Rectal smooth muscle tissue (tissue), 1 donor: ENCODE measurements around the gene DACH1.

Experiments
- H3K27ac ChIP-seq: one replicate; pipeline ENCODE4 v1.7.0; 2013; ENCODE audit warnings: low read depth, low read length, inconsistent platforms
- H3K27me3 ChIP-seq: one replicate; pipeline ENCODE4 v1.7.0; 2013; ENCODE audit warnings: low read length; ENCODE audit not compliant: control insufficient read depth, insufficient read depth
- H3K36me3 ChIP-seq: one replicate; pipeline ENCODE4 v1.7.0; 2013; ENCODE audit warnings: low read length; ENCODE audit not compliant: control insufficient read depth, insufficient read depth
- H3K4me1 ChIP-seq: one replicate; pipeline ENCODE4 v1.7.0; 2013; ENCODE audit warnings: low read length; ENCODE audit not compliant: control insufficient read depth, insufficient read depth
- H3K4me3 ChIP-seq: one replicate; pipeline ENCODE4 v1.7.0; 2013; ENCODE audit warnings: low read length
- H3K9ac ChIP-seq: one replicate; pipeline ENCODE4 v1.7.0; 2013; ENCODE audit warnings: low read length

Gene DACH1

GRCh38 chr13:71621174-71622124 is 245.6 kb downstream of the DACH1 start:
- Histone ChIP-seq H3K27me3 (no peaks in the 10 kb centered on the region), H3K4me1 (no peaks in the 10 kb centered on the region), H3K36me3 (no peaks in the 10 kb centered on the region), H3K4me3 (no peak overlapping the region), H3K9ac (no peak overlapping the region), H3K27ac (no peak overlapping the region)

GRCh38 chr13:71619096-71619495 is 247.9 kb downstream of the DACH1 start:
- no peak overlapping the region for H3K9ac ChIP-seq
- no peaks in the 10 kb centered on the region for H3K4me1 ChIP-seq
- H3K27ac ChIP-seq: no peak overlapping the region
- H3K4me3 ChIP-seq: no peak overlapping the region
- H3K27me3 ChIP-seq: no peaks in the 10 kb centered on the region
- no peaks in the 10 kb centered on the region for H3K36me3 ChIP-seq

DNA sequence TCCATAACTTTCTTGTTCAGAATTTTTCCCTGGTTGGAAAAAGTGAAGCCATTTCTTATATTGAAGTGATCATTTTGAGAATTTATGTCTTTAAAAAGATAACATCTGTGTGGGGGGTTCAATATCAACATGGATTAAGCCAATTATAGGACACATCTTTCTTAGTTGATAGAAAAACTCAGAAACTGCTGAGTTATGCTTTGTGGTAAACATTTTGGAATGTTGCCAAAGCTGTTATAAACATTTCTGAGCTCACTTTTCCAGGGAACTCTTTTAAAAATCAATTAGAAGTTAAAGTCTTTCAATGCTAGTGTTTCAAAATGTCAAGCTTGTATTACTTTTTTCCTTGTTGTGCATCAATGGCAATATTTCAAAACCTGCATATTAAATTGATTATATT is 248.8 kb downstream of the DACH1 start:
- Histone ChIP-seq H3K4me3 (no peak overlapping the region), H3K27me3 (no peaks in the 10 kb centered on the region)

DNA sequence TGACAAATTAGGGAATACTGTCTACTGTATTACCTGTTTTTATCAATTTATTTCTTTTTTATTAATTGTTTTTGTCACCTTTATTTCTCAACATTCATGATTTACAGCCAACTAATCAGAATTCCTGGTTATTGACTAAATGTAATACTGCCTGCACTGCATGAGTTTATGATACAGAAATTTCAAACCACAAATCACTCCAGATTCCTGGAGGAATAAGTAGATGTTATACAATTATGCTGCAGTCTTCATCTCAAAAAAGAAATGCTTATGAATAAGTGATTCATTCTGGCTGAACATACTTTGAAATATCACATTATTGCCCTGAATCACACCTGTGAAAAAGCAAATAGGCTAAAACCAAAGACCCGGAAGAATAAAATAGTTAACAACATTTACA is 249.7 kb downstream of the DACH1 start:
- Histone ChIP-seq H3K4me1 (no peaks in the 10 kb centered on the region), H3K4me3 (no peak overlapping the region), H3K9ac (no peak overlapping the region), H3K27me3 (no peaks in the 10 kb centered on the region), H3K36me3 (no peaks in the 10 kb centered on the region), H3K27ac (no peak overlapping the region)

More for the DNA sequence above, 248.8 kb downstream of the DACH1 start:
- Histone ChIP-seq H3K27ac (no peak overlapping the region), H3K4me1 (no peaks in the 10 kb centered on the region), H3K36me3 (no peaks in the 10 kb centered on the region), H3K9ac (no peak overlapping the region)

- Histone ChIP-seq H3K27ac (no peak overlapping the region), H3K4me1 (no peaks in the 10 kb centered on the region), H3K27me3 (no peaks in the 10 kb centered on the region), H3K4me3 (no peak overlapping the region), H3K36me3 (no peaks in the 10 kb centered on the region), H3K9ac (no peak overlapping the region)
Measured at GRCh38 chr13:71613066-71613745, 253.8 kb downstream of the DACH1 start.

DNA sequence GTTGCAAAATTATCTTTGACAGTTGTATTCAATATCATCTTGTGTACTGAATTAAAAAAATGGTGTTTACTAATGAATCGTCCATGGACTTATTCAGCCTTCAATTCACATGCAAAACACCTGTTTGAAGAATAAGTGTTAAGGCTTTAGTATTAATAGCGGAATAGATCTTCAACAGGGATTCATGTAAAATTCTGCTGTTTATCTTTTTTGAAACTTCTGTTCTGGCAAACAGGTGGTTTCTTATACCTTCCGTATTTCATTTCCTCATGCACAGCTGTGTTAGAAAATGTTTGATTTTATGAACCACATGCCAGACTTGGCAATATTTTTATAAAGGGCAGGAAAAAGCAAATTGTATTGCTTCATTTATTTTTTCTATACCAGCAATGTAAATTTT is 255.7 kb downstream of the DACH1 start:
- H3K27me3 ChIP-seq: no peaks in the 10 kb centered on the region
- no peaks in the 10 kb centered on the region for H3K36me3 ChIP-seq
- H3K4me3 ChIP-seq: no peak overlapping the region
- H3K27ac ChIP-seq: no peak overlapping the region
- no peak overlapping the region for H3K9ac ChIP-seq
- H3K4me1 ChIP-seq: no peaks in the 10 kb centered on the region

DNA sequence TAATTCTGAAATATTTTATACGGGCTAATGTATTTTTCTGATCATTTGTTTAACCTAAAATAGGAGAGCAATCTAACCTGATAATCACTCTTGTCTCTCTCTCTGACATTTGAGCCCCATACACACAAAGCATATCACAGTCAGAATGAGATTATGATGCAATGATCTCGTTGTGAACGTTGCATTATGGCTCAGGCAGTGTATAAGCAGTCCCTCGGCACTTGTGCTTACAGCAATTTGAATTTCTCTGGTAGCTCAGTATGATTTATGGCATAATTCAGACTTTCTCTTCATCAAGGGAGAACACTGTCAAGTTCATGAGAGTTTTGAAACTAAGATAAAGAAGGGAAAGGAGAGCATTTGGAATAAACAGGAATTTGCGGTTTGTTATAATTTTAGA is 256.1 kb downstream of the DACH1 start:
- no peaks in the 10 kb centered on the region for H3K4me1 ChIP-seq
- no peak overlapping the region for H3K9ac ChIP-seq
- no peaks in the 10 kb centered on the region for H3K27me3 ChIP-seq
- H3K27ac ChIP-seq: no peak overlapping the region
- H3K36me3 ChIP-seq: no peaks in the 10 kb centered on the region
- H3K4me3 ChIP-seq: no peak overlapping the region

- H3K9ac ChIP-seq: no peak overlapping the region
- no peaks in the 10 kb centered on the region for H3K4me1 ChIP-seq
- no peak overlapping the region for H3K4me3 ChIP-seq
- H3K27ac ChIP-seq: no peak overlapping the region
- no peaks in the 10 kb centered on the region for H3K36me3 ChIP-seq
- no peaks in the 10 kb centered on the region for H3K27me3 ChIP-seq
Measured at GRCh38 chr13:71609271-71609670, 257.7 kb downstream of the DACH1 start.

DNA sequence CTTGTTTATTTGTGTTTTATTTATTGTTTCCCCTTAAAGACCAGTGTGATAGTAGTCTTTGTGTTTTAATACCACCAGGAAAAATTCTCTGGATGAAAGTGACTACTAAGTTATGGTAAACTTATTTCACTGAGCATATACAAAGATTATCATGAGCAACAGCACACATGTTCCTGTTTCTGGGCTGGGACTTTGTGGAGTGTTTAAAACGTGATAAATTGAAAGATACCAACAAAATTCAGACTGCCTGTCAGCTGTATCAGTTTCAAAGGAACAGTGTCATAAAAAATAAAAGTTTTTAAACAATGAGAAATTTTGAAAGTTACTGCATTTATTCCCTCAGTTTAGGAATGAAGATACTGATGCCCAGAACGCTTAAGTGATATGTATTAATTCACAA is 259.4 kb downstream of the DACH1 start:
- no peak overlapping the region for H3K27ac ChIP-seq
- no peaks in the 10 kb centered on the region for H3K27me3 ChIP-seq
- H3K36me3 ChIP-seq: no peaks in the 10 kb centered on the region
- H3K4me1 ChIP-seq: no peaks in the 10 kb centered on the region
- no peak overlapping the region for H3K9ac ChIP-seq
- H3K4me3 ChIP-seq: no peak overlapping the region

- H3K4me3 ChIP-seq: no peak overlapping the region
- no peak overlapping the region for H3K9ac ChIP-seq
- H3K27me3 ChIP-seq: no peaks in the 10 kb centered on the region
- no peaks in the 10 kb centered on the region for H3K4me1 ChIP-seq
- H3K36me3 ChIP-seq: no peaks in the 10 kb centered on the region
- H3K27ac ChIP-seq: no peak overlapping the region
Measured at GRCh38 chr13:71606818-71607217, 260.2 kb downstream of the DACH1 start.

DNA sequence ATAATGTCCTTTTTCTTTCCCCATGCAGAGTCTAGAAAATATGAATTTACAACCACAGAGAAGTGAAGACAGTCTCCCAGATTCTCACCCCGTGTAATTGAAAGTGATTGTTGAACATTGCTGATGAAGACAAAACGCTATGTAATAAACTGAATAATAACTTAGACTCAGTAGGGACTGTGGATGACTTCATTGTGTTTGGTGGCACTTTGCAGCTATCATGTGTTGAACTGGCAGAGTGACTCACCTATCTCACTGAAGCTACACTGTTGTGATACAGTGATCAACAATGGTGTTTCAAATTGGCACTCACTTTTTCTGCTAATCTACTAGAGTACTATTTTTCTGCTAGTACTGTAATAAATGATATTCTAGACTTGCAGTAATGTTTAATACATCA is 261.3 kb downstream of the DACH1 start:
- Histone ChIP-seq H3K4me3 (no peak overlapping the region), H3K4me1 (no peaks in the 10 kb centered on the region), H3K27me3 (no peaks in the 10 kb centered on the region), H3K9ac (no peak overlapping the region), H3K36me3 (no peaks in the 10 kb centered on the region), H3K27ac (no peak overlapping the region)

- Histone ChIP-seq H3K4me3 (no peak overlapping the region), H3K36me3 (no peaks in the 10 kb centered on the region), H3K27me3 (no peaks in the 10 kb centered on the region), H3K9ac (no peak overlapping the region), H3K27ac (no peak overlapping the region), H3K4me1 (no peaks in the 10 kb centered on the region)
Measured at GRCh38 chr13:71603255-71603654, 263.7 kb downstream of the DACH1 start.
